BJ (cell line): ENCODE results near the gene MYLK. TPM values are rescaled to one million over a fixed set of nuclear protein-coding genes. Genes with fewer than 3 reads are reported as not detected.

Source experiments
- CTCF ChIA-PET: fragments of 350-600 bp; formaldehyde crosslinking; extraction: SDS; loops from one replicate; lab custom pipeline; 2021; ENCODE audit warnings: antibody characterized with exemption, inconsistent platforms; lab: Yijun Ruan, JAX
- POLR2A ChIA-PET: fragments of 300-600 bp; sonication (Branson Sonifier 250); formaldehyde crosslinking; extraction: SDS; loops from one replicate; lab custom pipeline; 2021; ENCODE audit warnings: antibody characterized with exemption; lab: Charles Lee
- DNase-seq: peaks from one replicate; pipeline ENCODE4 v3.0.0-alpha.2; 2011; ENCODE audit warnings: low read depth
- H3K27me3 ChIP-seq: 2 replicates; pipeline ENCODE4 v1.6.0; 2011; ENCODE audit warnings: low read length; ENCODE audit not compliant: control insufficient read depth, insufficient read depth
- H3K36me3 ChIP-seq: 2 replicates; pipeline ENCODE4 v1.5.1; 2011; ENCODE audit warnings: low read length; ENCODE audit not compliant: control insufficient read depth, insufficient read depth
- H3K4me3 ChIP-seq: 2 replicates; pipeline ENCODE4 v1.5.1; 2011; ENCODE audit warnings: low read depth, mild to moderate bottlenecking, control low read depth, low read length
- polyA plus RNA-seq: library from polyadenylated mRNA; depleted of rRNA; stranded (reverse); fragments of >200 nt; gene quantifications from 2 replicates; pipeline ENCODE4 v1.2.3, GENCODE V29; 2011
- TF ChIP-seq, protein P1 (sequence below): IDR thresholded peaks from 2 replicates; pipeline ENCODE4 v1.5.1; 2011; ENCODE audit warnings: low read depth, mild to moderate bottlenecking, control low read depth, inconsistent platforms, low read length, moderate library complexity; ENCODE audit not compliant: insufficient read depth

Gene MYLK
- polyA plus RNA-seq, 1 experiment: 734 TPM

DNA sequence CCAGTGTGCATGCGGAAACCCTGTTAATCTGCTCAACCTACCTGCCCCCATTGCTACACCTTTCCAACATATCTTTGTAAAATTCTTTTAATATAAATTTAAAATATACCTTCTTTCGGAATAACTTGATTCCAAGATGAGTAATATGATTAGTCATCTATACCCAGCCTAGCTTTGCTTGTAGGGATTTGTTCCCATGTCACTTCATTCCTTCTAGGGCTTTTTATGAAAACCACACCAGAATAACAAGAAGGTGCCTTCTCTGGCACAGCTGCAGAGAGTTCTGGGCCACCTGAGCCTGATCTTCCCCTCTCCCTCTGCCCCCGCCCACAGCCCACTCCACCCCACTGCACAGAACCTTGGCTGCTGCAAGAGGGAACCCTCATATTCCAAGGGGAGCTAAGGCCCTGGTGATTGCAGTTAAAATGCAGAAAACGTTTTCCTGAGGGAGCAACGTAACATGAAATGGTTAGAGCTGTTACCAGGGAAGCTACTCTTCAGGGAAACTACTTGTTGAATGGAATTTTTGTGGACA is 260.7 kb downstream of the MYLK start:
- Histone ChIP-seq H3K36me3 (peaks cover 50% of the 10 kb centered on the region), H3K27me3 (no peaks in the 10 kb centered on the region), H3K4me3 (no peak overlapping the region)
- TF ChIP-seq, protein P1, sequence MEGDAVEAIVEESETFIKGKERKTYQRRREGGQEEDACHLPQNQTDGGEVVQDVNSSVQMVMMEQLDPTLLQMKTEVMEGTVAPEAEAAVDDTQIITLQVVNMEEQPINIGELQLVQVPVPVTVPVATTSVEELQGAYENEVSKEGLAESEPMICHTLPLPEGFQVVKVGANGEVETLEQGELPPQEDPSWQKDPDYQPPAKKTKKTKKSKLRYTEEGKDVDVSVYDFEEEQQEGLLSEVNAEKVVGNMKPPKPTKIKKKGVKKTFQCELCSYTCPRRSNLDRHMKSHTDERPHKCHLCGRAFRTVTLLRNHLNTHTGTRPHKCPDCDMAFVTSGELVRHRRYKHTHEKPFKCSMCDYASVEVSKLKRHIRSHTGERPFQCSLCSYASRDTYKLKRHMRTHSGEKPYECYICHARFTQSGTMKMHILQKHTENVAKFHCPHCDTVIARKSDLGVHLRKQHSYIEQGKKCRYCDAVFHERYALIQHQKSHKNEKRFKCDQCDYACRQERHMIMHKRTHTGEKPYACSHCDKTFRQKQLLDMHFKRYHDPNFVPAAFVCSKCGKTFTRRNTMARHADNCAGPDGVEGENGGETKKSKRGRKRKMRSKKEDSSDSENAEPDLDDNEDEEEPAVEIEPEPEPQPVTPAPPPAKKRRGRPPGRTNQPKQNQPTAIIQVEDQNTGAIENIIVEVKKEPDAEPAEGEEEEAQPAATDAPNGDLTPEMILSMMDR: no peak
- POLR2A ChIA-PET: no interaction called here
- CTCF ChIA-PET: interaction anchor here (1.3 to 2.2 kb wide), 2 partner anchors 11 to 19 kb away, joined by 3 to 8 read pairs; no protein-coding TSS in a partner anchor
- no peak for DNase-seq

DNA sequence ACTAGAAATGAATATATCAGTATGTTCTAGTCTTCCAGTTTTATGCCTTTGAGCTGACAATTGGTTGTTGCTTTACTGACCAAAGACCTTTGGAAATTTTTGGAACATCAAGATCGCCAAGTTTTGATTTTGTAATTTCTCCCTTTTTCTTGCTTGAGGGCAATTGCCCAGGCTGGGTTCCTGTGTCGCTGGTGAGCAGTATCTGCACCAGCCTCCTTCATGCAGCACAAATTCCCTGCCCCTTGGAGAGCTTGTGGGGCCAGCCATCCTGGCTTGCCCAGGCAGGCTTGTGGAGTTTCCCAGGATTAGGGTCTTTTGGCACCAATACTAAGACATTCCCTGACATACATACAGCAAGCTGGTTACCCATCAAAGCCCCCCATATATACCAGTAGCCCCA is 261.4 kb downstream of the MYLK start:
- CTCF ChIA-PET: interaction anchor here (0.7 to 2.2 kb wide), 3 partner anchors 10 to 841 kb away, joined by 3 to 8 read pairs (median 3); no protein-coding TSS in a partner anchor
- POLR2A ChIA-PET: no interaction called here
- peaks cover 50% of the 10 kb centered on the region for H3K36me3 ChIP-seq
- no peak overlapping the region for H3K4me3 ChIP-seq
- no peaks in the 10 kb centered on the region for H3K27me3 ChIP-seq
- no peak for DNase-seq
- TF ChIP-seq, protein P1: no peak

DNA sequence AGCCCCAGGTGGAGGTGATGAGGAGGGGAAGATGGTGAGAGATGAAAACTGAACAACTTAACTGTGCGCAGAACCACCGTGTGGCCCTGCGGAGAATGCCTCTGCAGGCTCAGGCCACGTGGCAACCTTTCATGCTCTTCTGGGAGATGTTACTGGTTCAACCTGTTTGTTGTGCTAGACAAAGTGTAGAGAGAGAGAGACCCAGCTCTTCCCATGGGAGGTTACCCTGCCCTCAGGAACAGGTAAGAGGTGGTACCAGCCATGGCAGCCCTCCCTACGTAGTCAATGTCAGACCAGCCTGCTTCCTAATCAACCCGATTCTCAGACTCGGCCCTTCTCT is 262.3 kb downstream of the MYLK start:
- Histone ChIP-seq H3K4me3 (no peak overlapping the region), H3K27me3 (no peaks in the 10 kb centered on the region), H3K36me3 (peaks cover 49% of the 10 kb centered on the region)
- DNase-seq: no peak
- TF ChIP-seq, protein P1: no peak
- ChIA-PET CTCF (interaction anchor here (0.7 to 2.2 kb wide), 2 partner anchors 21 to 840 kb away, joined by 3 to 8 read pairs; no protein-coding TSS in a partner anchor), POLR2A (no interaction called here)

DNA sequence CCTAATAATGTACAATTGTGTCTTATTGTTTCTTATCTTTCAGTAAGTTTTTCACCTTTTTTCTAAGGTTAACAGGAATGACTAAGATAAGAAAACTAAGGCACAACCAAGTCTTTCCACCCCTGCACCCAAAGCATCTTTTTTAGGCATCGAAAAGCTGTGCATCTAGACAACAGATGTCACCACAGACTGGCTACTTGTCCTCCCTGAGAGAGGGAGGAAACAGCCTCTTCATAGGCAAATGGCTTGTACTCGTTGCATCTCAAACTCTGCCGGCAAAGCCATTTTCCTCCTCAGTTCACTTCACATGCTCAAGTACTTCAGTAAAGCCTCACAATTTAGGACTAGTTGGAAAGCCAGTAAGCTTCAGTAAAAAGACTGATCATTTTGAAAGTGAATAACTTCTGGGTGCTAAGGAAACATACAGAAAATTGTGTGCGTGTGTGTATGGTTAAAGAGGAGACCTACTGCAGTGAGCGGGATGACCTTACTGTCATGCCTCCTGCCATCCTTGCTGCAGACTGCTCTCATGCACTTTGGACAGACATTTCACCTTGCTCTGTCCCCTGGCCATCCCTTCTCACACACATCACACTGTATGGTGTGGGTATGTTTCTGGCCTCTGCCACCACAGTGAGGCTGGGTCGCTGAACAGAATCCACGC is 262.8 kb downstream of the MYLK start:
- TF ChIP-seq, protein P1: no peak
- POLR2A ChIA-PET: no interaction called here

DNA sequence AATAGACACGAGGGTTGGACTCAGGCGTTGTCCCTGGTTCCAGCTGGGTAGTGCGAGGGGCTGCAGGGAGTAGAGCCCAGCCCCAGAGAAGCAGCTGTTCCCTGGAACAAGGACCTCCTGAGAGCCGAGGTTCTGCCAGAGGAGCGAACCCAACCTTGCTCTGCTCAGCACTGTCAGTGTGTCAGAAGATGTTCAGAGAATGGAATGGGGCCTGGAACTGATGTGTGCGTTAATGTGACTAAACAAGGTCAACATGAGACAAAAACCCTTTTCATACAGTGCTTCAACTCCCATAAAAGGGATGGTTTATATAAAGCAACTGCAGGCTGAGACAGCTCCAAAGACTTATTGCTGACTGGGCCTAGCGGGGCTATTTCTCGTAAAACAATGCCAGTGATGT is 263.8 kb downstream of the MYLK start:
- no peak for DNase-seq
- TF ChIP-seq, protein P1: no peak
- no peaks in the 10 kb centered on the region for H3K27me3 ChIP-seq
- ChIA-PET POLR2A (no interaction called here), CTCF (no interaction called here)
- H3K36me3 ChIP-seq: peaks cover 44% of the 10 kb centered on the region
- H3K4me3 ChIP-seq: no peak overlapping the region

More for the DNA sequence above, 262.8 kb downstream of the MYLK start:
- Histone ChIP-seq H3K4me3 (no peak overlapping the region), H3K27me3 (no peaks in the 10 kb centered on the region), H3K36me3 (peaks cover 47% of the 10 kb centered on the region)
- CTCF ChIA-PET: no interaction called here
- no peak for DNase-seq
